Measurements from ENCODE around the gene CPSF7.

GRCh38 chr11:61367406-61367805 lies 62.4 kb downstream of the CPSF7 start:
- no peak for TF ChIP-seq POLR2A (IDR thresholded peaks at IDR 0.05)
- TF ChIP-seq CTCF (IDR thresholded peaks at IDR 0.05): no peak
- no peak for TF ChIP-seq EP300 (IDR thresholded peaks at IDR 0.05)
